A673 (cell line): ENCODE measurements around the gene GADL1.

ENCODE experiments used
- EZH2 ChIP-seq: fragments of 200-600 bp; sonication (generic); IDR thresholded peaks from 2 replicates; pipeline ENCODE4 v1.6.1; 2017; ENCODE audit warnings: borderline replicate concordance, low read depth, mild to moderate bottlenecking, mixed read lengths, antibody characterized with exemption, low read length; ENCODE audit not compliant: poor library complexity, severe bottlenecking
- TF ChIP-seq, protein P1 (sequence below): fragments of 300-800, 200-600 bp; sonication (generic); conservative IDR thresholded peaks from 2 replicates; pipeline ENCODE4 v1.5.1; 2017; ENCODE audit warnings: low read depth, mild to moderate bottlenecking, antibody characterized with exemption, low read length, moderate library complexity, mixed read lengths

DNA sequence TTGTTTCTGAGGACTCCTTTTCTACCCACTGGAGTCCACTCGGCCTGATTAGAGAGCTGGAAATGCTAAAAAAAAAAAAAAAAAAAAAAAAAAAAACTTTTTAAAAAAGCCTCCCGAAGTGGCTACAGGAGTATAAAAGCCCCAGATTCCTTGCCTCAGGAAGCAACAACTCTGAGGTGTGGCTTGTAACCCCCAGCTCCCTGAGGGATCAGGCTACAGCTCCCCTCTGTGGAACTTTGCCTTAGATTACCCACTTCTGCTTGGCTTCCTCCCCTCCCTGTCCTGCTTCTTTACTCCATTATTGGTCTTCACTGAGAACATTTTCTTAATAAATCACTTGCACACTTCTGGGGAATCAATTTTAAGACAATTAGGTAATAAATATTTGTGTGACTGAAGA, 49.7 kb upstream of the GADL1 start:
- TF ChIP-seq, protein P1, sequence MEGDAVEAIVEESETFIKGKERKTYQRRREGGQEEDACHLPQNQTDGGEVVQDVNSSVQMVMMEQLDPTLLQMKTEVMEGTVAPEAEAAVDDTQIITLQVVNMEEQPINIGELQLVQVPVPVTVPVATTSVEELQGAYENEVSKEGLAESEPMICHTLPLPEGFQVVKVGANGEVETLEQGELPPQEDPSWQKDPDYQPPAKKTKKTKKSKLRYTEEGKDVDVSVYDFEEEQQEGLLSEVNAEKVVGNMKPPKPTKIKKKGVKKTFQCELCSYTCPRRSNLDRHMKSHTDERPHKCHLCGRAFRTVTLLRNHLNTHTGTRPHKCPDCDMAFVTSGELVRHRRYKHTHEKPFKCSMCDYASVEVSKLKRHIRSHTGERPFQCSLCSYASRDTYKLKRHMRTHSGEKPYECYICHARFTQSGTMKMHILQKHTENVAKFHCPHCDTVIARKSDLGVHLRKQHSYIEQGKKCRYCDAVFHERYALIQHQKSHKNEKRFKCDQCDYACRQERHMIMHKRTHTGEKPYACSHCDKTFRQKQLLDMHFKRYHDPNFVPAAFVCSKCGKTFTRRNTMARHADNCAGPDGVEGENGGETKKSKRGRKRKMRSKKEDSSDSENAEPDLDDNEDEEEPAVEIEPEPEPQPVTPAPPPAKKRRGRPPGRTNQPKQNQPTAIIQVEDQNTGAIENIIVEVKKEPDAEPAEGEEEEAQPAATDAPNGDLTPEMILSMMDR = no peak
- TF ChIP-seq EZH2 = no peak
